GM18498 (cell line): ENCODE results near the gene HSH2D.

ENCODE experiments used
- ATAC-seq: cut with Tn5 transposase; IDR thresholded peaks from one replicate; pipeline ENCODE4 v1.9.1; 2021; ENCODE audit warnings: mild to moderate bottlenecking, moderate library complexity; ENCODE audit not compliant: unreplicated experiment

The HSH2D gene

DNA sequence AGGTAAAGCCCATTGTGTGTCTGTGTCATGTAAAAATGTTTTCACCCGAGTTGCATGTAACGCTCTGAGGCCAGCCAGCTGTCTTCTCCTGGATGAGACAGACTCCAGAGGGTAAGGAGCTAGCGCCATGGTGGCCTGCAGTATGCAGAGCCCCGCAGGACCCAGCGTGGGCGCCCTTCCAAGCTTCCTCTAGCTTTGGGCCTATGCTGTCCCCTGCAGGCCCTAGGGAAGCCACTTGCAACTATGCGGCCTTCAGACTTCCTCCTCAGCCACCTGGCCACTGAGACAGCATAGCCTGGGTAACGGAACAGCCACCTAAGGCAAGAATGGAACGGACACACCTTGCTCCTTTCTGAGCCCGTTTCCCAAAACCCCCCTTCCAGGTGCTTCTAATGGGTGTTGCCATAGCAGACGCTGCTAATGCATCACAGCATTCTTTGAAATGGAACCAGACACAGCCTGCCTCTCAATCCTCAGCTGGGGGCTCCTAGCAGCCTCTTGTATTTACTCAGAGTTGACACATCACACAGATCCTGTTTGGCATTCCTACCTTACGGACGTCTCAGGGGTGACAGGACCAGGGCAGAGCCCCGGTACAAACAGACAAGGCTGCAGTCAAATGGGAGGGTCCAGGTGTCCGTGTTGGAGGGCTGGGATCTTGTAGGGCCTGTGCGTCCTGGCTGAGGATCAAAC, 47.9 kb downstream of the HSH2D start:
- ATAC-seq = no peak

DNA sequence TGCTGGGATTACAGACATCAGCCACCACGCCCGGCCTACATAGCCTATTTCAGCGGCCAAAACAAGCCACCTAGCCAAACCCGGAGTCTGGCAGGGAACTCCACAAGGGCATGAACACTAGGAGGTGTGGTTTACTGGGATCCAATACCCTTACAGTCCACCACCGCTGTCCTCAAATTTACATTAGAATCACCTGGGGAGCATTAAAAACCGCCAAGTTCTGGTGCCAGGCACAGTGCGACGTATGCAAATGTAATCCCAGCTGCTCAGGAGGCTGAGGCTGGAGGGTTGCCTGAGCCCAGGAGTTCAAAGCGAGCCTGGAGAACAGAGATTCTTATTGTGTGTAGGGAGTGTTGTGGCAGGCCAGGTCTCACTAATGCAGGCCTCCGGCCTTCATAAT, 50.0 kb downstream of the HSH2D start:
- ATAC-seq = no peak

DNA sequence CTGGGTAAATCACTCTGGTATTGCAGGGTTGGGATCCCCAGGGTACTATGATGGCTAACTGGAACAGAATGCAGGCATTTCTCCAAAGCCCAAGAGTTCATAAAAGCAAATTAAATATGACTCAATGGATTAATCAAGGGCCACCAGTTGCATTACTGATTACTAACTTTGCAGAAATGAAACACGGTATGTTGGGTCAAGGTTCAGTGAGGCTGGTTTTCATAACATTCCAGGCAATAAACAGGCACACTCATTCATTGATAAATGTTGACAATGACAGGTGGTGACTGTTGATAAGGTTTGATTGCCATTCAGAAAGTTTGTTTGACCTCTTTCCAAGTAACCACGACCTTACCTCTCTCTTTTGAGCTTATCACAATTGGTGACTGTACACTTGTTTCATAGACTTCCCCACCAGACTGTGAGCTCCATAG, 53.7 kb downstream of the HSH2D start:
- ATAC-seq = no peak

DNA sequence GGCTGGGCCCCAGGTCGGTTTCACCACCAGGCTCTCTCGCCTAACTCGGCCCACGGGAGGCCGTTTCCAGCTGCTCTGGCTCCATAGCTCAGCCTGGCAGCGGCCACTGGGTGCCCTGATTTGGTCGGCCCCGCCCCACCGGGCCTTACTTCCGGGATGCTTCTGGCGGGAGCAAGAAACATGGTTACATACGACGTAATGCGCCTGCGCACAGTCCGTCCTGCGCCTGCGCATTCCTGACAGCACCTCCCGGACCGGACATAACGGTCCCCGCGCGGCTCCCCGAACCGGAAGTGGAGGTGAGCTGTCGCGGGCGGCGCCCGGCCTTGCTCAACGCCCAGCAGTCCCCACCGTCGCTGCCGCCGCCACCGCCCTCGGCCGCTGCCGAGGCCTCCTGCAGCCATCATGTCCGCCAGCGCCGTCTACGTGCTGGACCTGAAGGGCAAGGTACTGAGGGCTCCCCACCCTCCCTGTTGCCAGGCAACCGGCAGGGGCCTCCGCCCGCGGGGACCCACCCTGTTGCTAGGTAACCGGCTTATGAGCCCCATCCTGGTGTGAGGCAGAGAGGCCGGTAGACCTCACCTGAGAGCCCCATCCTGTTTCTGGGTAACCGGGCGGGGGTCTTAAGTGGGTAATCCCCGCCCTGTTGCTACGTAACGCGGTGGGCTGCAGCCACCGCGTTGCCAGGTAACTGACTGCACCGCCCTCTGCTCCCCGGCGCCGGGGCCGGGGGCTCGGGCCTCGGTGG, 54.3 kb downstream of the HSH2D start, which contains the start of gene AP1M1:
Gene AP1M1 (plus strand): TSS at position 290 of the 748 bp plus-strand sequence. CDS start 116 bp downstream, at position 406.
- peak; percentile 86 for ATAC-seq

DNA sequence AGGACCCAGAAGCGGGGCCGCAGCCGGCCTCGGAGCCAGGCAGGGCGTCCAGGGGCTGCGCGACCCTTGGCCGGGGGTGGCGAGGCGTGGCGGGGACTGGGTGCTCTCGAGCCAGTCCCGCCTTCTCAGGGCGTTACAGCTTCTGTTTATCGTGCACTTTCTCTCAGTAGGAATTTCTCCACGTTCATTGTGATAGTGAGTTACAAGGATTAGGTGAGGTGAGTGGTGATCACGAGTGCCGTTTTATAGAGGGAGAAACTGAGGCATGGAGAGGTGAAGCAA, 54.8 kb downstream of the HSH2D start:
- no peak for ATAC-seq

DNA sequence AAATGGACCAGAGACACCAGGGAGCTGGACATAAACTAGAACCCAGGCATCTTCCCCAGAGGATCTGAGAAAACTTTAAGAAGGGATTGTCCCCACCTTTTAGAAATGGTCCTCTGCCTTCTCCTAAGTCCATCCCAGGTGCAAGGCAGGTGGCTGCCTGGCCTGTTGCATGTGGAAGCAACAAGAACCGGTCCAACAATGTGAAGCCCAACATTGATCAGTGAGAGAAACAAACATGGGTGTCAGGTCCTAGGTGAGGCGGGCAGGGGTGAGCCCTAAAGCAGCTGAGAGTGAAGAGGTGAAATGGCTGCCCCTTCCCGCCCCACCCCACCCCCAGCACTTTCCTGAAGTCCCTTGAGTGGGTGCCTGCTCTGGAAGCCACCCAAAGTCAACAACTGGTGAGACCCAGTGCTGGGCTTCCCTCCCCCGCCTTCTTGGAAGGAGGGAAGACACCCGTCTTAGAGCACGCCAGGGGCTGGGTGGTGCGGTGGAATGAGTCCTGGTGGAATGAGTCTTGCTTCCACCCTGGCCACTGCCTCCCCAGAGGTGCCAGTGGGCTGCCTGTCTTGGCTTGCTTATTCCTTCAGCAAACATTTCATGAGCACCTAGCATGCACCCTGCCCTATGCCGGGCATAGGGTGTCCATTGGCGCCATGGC, 55.9 kb downstream of the HSH2D start:
- ATAC-seq = no peak

DNA sequence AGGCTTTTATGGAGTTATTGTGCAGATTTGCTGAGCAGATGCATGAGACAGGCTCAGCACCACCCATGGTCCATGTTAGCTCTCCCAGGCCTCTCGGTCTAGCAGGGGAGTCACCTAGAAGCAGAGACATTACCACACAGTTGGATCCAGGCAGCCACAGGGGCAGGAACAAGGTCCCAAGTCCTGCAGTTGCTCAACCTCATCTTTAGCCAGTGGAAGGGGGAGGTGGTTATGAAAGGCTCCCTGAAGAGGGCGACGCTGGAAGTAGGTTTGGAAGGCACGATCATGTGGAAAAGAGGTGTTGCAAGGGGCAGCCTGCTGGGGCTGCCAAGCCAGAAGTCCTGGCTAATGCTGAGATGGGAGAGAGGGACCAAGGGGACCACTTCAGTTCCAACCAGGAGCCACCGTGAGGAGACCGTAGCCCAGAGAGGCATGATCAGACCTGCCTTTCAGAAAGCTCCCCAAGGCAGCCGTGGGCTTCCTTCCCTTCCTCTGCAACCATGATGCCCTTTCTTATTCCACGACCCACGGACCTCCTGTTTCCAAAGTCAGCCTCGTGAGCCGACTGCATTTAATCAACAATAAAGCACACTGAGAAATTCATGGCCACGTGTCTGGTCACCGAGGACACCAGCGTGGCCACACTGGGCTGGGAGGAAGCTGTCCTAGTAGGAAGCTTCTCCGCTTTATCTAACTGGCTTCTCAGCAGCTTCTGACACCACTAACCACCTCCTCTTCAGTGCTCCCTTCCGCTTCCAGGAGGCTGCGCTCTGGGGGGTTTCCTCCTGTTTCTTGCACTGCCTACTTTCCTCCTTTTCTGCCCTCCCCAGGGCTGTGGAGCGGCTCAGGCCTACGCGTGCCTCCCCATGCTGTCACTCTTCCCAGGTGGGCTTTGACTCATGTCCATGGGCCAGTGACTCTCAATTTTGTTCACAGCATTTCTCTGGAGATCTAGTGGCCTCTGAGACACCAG, 56.8 kb downstream of the HSH2D start:
- ATAC-seq = no peak

DNA sequence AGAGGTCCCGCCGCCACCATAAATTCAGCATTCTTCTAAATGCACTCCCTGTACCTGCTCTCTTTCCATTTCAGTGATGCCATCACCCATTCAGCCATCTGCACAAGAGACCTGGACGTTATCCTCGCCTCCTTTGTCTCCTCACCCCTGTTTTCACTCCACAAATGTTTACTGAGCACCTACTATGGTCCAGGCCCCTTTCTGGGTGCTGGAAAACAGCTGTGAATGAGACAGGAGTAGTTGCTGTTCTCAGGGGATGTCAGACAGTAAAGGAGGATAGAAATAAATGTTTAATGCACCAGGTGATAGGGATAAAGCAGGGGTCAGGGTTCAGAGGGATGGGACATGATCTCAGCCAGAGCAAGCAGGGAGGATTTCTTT, 57.5 kb downstream of the HSH2D start:
- ATAC-seq = no peak

DNA sequence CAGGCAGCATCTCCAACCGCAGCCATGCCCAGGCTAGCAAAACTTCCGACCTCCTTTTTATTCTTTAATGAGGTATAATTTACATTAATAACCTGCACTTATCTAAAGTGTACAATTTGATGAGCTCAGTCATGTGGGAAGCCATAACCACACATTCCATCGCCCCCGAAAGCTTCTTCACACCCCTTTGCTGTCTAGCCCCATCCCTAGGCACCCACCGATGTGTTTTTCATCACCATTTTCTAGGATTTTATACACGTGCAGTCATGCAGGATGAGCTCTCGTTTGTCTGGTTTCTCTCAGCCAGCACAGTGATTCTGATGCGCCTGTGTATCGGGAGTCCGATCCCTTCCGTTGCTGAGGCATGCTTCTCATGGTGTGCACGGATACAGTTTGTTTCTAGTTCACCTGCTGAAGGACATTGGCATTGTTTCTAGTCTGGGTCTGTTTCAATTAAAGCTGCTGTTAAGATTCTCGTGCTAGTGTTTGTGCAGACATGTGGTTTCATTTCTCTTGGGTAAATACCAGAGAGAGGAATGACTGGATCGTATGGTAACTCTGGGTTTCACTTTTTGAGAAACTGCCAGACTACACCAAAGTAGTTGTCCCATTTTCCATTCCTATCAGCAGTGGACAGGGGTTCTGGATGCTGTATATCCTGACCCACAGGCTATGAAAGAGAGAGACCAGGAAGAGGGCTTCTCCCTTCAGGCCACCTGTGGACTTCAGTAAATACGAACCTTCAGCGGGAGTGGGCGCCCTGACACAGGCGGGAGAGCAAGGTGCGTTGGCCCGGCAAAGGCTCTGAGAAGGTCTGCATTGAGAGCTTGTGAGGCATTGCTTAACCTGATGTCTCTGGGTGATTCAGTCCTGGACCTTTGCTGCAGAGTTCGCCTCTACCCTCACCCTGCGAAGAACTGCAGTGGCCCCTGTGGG, 59.1 kb downstream of the HSH2D start:
- no peak for ATAC-seq

DNA sequence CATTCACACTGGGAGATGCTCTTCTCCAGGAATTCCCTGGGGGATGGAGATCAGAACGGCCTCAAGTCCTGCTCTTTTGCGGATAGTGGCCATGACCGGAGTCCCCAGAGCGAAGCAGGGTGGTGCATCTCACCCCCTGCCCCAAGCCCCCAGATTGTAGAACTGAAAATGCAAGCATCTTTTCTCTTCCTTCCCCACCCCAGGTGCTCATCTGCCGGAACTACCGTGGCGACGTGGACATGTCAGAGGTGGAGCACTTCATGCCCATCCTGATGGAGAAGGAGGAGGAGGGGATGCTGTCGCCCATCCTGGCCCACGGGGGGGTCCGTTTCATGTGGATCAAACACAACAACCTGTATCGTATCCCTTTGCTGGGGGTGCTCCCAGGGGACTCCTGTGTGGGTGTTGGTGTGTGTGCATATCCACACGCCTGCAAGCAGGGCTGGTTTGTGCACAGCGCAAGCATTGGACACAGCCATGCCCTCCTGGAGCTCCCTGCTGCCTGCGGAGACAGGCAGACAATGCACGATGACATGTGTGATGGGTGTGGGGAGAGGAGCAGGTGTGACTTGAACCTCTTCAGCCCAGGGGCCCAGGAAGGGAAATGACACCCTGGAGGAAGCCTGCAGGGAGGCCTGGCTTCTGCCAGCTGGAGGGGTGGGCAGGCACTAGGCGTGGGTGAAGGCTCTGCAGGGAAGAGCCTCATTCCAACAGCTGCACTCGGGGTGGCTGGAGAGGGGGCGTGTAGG, 59.9 kb downstream of the HSH2D start:
- ATAC-seq = no peak

DNA sequence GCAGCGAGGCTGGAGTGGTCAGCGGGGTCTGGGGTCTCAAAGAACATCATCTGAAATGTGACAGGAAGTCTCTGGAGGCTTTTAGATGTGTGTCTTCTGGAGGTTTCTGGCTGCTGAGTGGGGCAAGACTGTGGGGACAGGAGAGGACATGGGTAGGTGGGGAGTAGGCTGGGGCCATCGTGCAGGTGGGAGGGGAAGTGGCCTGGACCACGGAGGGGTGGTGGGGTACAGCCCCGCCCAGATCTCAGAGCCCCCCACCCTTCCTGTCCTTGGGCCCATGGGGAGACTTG, 60.5 kb downstream of the HSH2D start:
- no peak for ATAC-seq

DNA sequence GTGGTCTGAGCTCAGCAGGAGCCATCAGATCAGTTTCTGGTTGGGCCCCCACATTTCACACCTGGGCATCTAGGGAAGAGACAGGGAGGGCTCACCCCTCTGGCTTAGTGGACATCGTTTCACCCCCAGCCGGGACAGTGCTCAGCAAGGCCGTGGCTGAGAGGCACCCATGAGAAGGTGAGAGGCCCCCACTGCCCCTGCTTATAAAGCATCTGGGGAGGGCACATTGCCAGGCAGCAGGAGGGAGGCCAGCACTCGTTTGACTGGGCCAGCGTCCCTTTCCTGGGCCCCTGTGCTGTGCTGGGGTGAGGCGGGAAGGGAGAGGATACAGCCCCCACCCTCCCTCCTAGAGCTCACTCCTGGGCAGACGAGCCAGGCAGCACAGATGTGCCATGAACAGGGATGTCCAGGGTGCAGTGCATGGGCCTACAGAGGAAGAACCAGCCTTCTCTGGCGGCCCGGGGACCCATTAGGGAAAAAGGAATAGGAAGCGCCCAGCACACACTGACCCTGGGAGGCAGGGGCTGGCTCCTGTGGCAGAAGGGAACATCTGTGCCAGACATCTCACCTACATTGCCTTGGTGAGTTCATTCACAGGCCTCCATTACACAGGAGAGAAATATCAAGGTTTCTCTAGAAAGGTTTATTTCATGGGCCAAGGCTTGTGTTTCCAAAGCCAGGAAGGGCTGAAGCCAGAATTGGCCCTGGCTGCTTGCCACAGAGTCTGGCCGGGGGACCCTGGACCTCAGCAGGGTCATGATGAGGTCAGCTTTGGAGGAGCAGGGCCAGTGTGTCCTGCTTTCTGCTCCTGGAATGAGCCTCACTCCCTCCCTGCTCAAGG, 61.9 kb downstream of the HSH2D start:
- ATAC-seq = no peak

DNA sequence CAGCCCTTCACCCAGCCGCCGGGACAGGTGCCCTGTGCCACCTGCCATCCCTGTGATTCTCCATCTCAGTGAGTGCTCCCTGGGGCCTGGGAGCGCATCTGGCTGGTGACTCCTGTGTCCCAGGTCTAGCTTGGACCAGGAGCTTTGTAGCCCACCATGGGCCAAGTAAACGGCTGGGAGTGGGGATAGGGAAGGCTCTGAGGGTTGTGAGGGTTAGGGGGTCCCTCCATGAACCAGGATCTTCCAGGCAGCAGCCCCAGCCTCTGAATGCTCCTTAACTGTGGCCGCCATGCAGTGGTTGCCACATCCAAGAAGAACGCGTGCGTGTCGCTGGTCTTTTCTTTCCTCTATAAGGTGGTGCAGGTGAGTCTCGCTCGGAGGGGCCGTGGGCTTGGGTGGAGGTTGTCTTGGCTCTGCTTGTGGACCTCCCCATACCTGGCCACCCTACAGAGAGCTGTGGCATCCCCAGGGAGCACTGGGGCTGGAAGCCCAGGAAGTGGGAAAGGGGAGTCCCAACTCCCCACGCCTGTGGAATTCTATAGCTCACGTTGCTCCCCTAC, 62.6 kb downstream of the HSH2D start:
- ATAC-seq = no peak

DNA sequence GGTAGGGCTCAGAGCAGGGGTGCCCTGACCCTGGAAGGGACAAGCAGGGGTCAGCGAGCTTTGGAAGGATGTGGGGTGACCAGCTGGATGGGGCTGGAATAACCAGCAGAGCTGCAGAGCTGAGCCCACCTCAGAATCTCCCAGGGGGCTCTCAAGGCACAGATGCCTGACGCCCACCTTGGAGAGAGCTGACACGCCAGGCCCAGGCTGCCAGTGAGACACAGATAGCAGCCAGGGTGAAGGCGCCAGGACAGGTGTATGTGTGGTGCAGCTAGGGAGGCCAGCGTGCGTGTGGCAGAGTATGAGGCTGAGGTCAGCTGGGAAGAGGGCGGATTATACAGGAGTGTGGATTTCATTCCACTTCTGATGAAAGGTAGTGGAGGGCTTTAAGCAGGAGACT, 63.2 kb downstream of the HSH2D start:
- ATAC-seq = no peak

DNA sequence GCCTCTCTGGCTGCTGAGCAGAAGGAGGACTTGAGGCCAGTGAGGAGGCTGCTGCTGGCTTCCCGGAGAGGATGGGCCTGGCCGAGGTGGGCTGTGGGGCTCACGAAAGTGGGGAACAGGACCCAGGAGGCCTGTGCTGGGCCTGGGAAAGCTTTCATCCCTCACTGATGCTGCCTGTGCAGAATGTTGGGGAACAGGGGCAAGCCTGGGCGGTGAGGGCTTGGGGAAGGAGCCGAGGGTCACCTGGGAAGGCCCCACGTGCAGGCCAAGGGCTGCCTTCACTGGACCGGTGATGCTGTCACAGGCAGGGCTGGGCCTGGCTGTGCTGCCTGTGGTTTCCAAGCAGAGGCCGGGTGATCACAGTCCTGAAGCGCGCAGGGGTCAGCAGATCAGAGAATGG, 63.6 kb downstream of the HSH2D start:
- ATAC-seq = no peak

DNA sequence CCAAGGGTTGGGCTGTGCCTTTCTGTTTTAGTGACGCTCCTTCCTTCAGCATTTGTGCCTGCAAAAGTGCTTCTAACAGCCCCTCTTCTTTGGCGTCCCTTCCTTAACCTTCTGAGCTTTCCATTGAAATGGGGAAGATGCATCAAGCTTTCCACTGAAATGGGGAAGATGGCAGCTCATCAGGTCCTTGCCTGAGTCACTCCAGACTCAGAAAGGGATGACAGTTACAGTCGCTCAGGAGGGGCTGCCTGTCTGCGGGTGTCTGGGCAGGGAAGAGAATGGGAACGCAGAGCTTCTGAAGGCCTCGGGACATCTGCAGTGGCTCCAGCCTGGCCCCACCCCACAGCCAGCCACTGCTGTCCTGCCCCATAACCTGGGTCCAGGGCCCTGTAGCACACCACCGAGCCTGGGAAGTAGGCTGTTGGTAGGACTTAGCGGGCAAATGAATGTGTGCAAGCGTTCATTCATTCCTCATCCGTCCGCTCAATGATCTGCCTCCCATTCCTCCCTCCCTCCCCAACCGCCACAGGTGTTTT, 64.1 kb downstream of the HSH2D start:
- no peak for ATAC-seq
